ENCODE results near the gene SURF1. TPM values are rescaled to one million over a fixed set of nuclear protein-coding genes. Genes with fewer than 3 reads are reported as not detected.

SURF1 gene
- 57.7 and 69.1 TPM in 2 replicates for total RNA-seq (2021)
- Bru-seq, nascent RNA = percentile 67 among the genes with signal in this experiment
- BruChase-seq, experiment 1, labeled RNA remaining after a 2-hour chase = percentile 70 among the genes with signal in this experiment
- BruChase-seq, experiment 2, labeled RNA remaining after a 6-hour chase = percentile 71 among the genes with signal in this experiment
- long read RNA-seq, transcript SURF1-201 (9 exons, 1,093 nt) = major isoform, 64 of 86 reads
- long read RNA-seq, partial matches to known transcripts = 4 of 86 reads
- long read RNA-seq, other reads (novel, unspliced or antisense) = 13 of 86 reads

DNA sequence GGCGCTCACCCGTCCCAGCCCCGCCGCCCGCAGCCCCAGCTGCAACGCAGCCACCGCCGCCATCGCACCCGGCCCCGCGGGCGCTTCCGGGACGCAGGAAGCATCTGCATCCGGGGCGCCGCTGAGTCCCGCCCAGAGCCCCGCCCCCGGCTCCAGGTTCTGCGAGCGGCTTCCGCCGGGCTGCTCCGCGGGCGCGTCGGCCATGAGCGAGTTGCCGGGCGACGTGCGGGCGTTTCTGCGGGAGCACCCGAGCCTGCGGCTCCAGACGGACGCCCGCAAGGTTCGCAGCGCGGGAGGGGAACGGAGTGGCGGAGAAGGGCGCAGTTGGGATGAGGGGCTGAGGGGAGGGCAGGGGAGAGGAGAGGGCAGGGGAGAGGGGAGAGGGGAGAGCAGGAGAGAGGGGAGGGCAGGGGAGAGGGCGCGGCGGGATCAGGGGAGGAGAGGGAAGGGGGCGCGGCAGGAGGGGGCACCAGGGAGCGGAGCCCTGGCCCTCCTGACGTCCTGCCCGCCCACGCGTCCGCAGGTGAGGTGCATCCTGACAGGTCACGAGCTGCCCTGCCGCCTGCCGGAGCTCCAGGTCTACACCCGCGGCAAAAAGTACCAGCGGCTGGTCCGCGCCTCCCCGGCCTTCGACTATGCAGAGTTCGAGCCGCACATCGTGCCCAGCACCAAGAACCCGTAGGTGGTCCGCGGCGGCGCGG, at the start of gene SURF1, which contains the start of gene SURF2:
SURF1 (minus strand) TSS at position 97 of the 701 bp plus-strand sequence; CDS start at position 63, 34 bp downstream.
SURF2 (plus strand) TSS at position 160 of the 701 bp plus-strand sequence; CDS start at position 203, 43 bp downstream.
- intact Hi-C loops (cut with micrococcal nuclease; ENCODE audit: unreplicated experiment) = loop anchor here (2.0 to 5.0 kb wide), 3 partner anchors 18 to 131 kb away; no protein-coding TSS in a partner anchor
- H3K27ac ChIP-seq = 0 out of 2 replicates have a peak within 1 kb of the TSS, but pooled peaks have one; percentile 16
- CTCF ChIA-PET = interaction anchor here (0.7 to 1.2 kb wide), 2 partner anchors 14 to 129 kb away, joined by 3 to 9 read pairs; no protein-coding TSS in a partner anchor
- H3K79me2 ChIP-seq (ENCODE audit: low read depth) = peaks cover 24% of the 10 kb centered on the region
- H3K9me2 ChIP-seq (ENCODE audit: insufficient read depth) = no peaks in the 10 kb centered on the region
- H3K4me3 ChIP-seq = peak within 1 kb of the TSS; percentile 88
- H3K9me3 ChIP-seq (ENCODE audit: insufficient read depth, low read depth) = no peaks in the 10 kb centered on the region
- no peaks in the 10 kb centered on the region for H3K27me3 ChIP-seq (ENCODE audit: insufficient read depth, low read depth)
- peak within 1 kb of the TSS; percentile 98 for H3K4me2 ChIP-seq
- peaks cover 11% of the 10 kb centered on the region; the same call in 1 of the 2 replicates for H3K36me3 ChIP-seq (ENCODE audit: low read depth)
- BruUV-seq (replicated peaks) = no TSS peak
- peaks cover 50% of the 10 kb centered on the region for H3F3A ChIP-seq (ENCODE audit: insufficient read depth, low read depth)
- peak within 1 kb of the TSS; percentile 81 for H2AFZ ChIP-seq
- peaks cover 16% of the 10 kb centered on the region for H3K4me1 ChIP-seq (replicated peaks; ENCODE audit: insufficient read depth)
- DNase-seq = peak; percentile 73 to 90
- POLR2A ChIA-PET (ENCODE audit: unreplicated experiment) = interaction anchor here (0.6 to 0.9 kb wide), 6 partner anchors 20 to 949 kb away, joined by 3 to 22 read pairs (median 5); partner anchors contain the start of gene SURF6
- TF ChIP-seq CTCF (conservative IDR thresholded peaks at IDR 0.05) = no peak
- no peak for TF ChIP-seq EZH2 (IDR thresholded peaks at IDR 0.05; ENCODE audit: low read depth)
- peaks cover 31% of the 10 kb centered on the region for H4K20me1 ChIP-seq (ENCODE audit: insufficient read depth)

GRCh38 chr9:133405508-133406438, 49.5 kb upstream of the SURF1 start:
- no peak for DNase-seq
- peaks cover 17% of the 10 kb centered on the region for H4K20me1 ChIP-seq (ENCODE audit: insufficient read depth)
- H3K9me2 ChIP-seq (ENCODE audit: insufficient read depth) = no peaks in the 10 kb centered on the region
- BruUV-seq (replicated peaks) = no TSS peak
- no peaks in the 10 kb centered on the region; the same call in 1 of the 2 replicates for H3F3A ChIP-seq (ENCODE audit: insufficient read depth, low read depth)
- no peak for TF ChIP-seq CTCF (conservative IDR thresholded peaks at IDR 0.05)
- no peak for TF ChIP-seq EZH2 (IDR thresholded peaks at IDR 0.05; ENCODE audit: low read depth)
- no peaks in the 10 kb centered on the region for H3K27me3 ChIP-seq (ENCODE audit: insufficient read depth, low read depth)
- no peak overlapping the region for H3K4me3 ChIP-seq
- CTCF ChIA-PET = interaction anchor here (1.0 kb wide), 1 partner anchor 75 kb away, joined by 5 read pairs; no protein-coding TSS in a partner anchor
- no peaks in the 10 kb centered on the region for H3K4me1 ChIP-seq (replicated peaks; ENCODE audit: insufficient read depth)
- no peak overlapping the region for H3K4me2 ChIP-seq
- peaks cover 5% of the 10 kb centered on the region; the same call in 1 of the 2 replicates for H3K36me3 ChIP-seq (ENCODE audit: low read depth)
- intact Hi-C loops (cut with micrococcal nuclease; ENCODE audit: unreplicated experiment) = loop anchor here (2.0 kb wide), 2 partner anchors 49 to 381 kb away; partner anchors contain the start of genes SURF1 and SURF2
- H3K9me3 ChIP-seq (ENCODE audit: insufficient read depth, low read depth) = no peaks in the 10 kb centered on the region
- no peak overlapping the region for H3K27ac ChIP-seq
- no peak overlapping the region for H2AFZ ChIP-seq
- H3K79me2 ChIP-seq (ENCODE audit: low read depth) = no peaks in the 10 kb centered on the region
- POLR2A ChIA-PET (ENCODE audit: unreplicated experiment) = no interaction called here

All from PC-9 (cell line).